IMR-90 (cell line): ENCODE data around the gene ANKDD1A. TPM values are rescaled to one million over a fixed set of nuclear protein-coding genes. Genes with fewer than 3 reads are reported as not detected.

ENCODE experiments used
- ATAC-seq: fragments of 200-7000 bp; cut with Tn5 transposase; 2 replicates; pipeline ENCODE4 v1.9.1; 2020; ENCODE audit warnings: low read depth, mild to moderate bottlenecking, moderate library complexity
- BruUV-seq: library from RNA; stranded (reverse); fragments of 400-500 nt; replicated peaks from 2 replicates; lab custom pipeline; 2021; lab: Mats Ljungman, UMichigan
- CTCF ChIA-PET: fragments of 300-600 bp; formaldehyde crosslinking; extraction: SDS; loops from one replicate; lab custom pipeline; 2021; ENCODE audit warnings: antibody characterized with exemption; lab: Yijun Ruan, JAX
- POLR2A ChIA-PET: fragments of 300-600 bp; sonication (Branson Sonifier 250); formaldehyde crosslinking; loops from one replicate; lab custom pipeline; 2022; ENCODE audit warnings: antibody characterized with exemption; ENCODE audit not compliant: unreplicated experiment; lab: Charles Lee
- DNase-seq: peaks from one replicate; pipeline ENCODE4 v3.0.0; 2013
- H2AFZ ChIP-seq: replicated peaks from 2 replicates; pipeline ENCODE3; 2013; ENCODE audit warnings: low read length, mild to moderate bottlenecking; ENCODE audit not compliant: poor library complexity
- H2AK5ac ChIP-seq: 2 replicates; pipeline ENCODE4 v1.6.1; 2013; ENCODE audit warnings: low read depth, low read length, inconsistent platforms
- H2AK9ac ChIP-seq: replicated peaks from 2 replicates; pipeline ENCODE3; 2013; ENCODE audit warnings: mild to moderate bottlenecking, low read depth, low read length, moderate library complexity; ENCODE audit not compliant: poor library complexity
- H2BK120ac ChIP-seq: 2 replicates; pipeline ENCODE4 v1.6.1; 2013; ENCODE audit warnings: low read depth, low read length, inconsistent platforms
- H2BK15ac ChIP-seq: 3 replicates; pipeline ENCODE4 v1.6.1; 2013; ENCODE audit warnings: low read depth, low read length, inconsistent platforms
- H2BK20ac ChIP-seq: 2 replicates; pipeline ENCODE4 v1.6.1; 2013; ENCODE audit warnings: low read depth, mild to moderate bottlenecking, inconsistent platforms, low read length, moderate library complexity
- H2BK5ac ChIP-seq: 2 replicates; pipeline ENCODE4 v1.6.1; 2013; ENCODE audit warnings: mild to moderate bottlenecking, low read depth, low read length, inconsistent platforms; ENCODE audit not compliant: poor library complexity, severe bottlenecking
- H3K14ac ChIP-seq: replicated peaks from 2 replicates; pipeline ENCODE4 v1.6.1; 2013; ENCODE audit warnings: low read depth, low read length, inconsistent platforms
- H3K18ac ChIP-seq: 2 replicates; pipeline ENCODE4 v1.6.1; 2013; ENCODE audit warnings: low read depth, low read length, control low read depth
- H3K23ac ChIP-seq: 2 replicates; pipeline ENCODE4 v1.6.1; 2013; ENCODE audit warnings: low read depth, low read length, inconsistent platforms
- H3K27ac ChIP-seq: 2 replicates; pipeline ENCODE4 v1.5.1; 2013; ENCODE audit warnings: mild to moderate bottlenecking, control low read depth, low read length; ENCODE audit not compliant: insufficient read depth
- H3K27me3 ChIP-seq: 2 replicates; pipeline ENCODE4 v1.6.1; 2013; ENCODE audit warnings: low read length; ENCODE audit not compliant: control insufficient read depth, insufficient read depth
- H3K36me3 ChIP-seq: 2 replicates; pipeline ENCODE4 v1.6.1; 2013; ENCODE audit warnings: low read length, mixed read lengths; ENCODE audit not compliant: control insufficient read depth, insufficient read depth
- H3K4ac ChIP-seq: 2 replicates; pipeline ENCODE4 v1.6.1; 2013; ENCODE audit warnings: low read depth, low read length, inconsistent platforms
- H3K4me1 ChIP-seq: 2 replicates; pipeline ENCODE4 v1.6.1; 2013; ENCODE audit warnings: low read length, mixed read lengths; ENCODE audit not compliant: control insufficient read depth, insufficient read depth
- H3K4me2 ChIP-seq: 2 replicates; pipeline ENCODE4 v1.6.1; 2013; ENCODE audit warnings: low read depth, mild to moderate bottlenecking, control low read depth, low read length, moderate library complexity
- H3K4me3 ChIP-seq: 2 replicates; pipeline ENCODE4 v1.5.1; 2013; ENCODE audit warnings: low read depth, mild to moderate bottlenecking, control low read depth, low read length, moderate library complexity; ENCODE audit not compliant: insufficient read depth
- H3K56ac ChIP-seq: 2 replicates; pipeline ENCODE4 v1.6.1; 2013; ENCODE audit warnings: low read length, inconsistent platforms; ENCODE audit not compliant: insufficient read depth; ENCODE audit errors: extremely low read depth
- H3K79me1 ChIP-seq, 2 experiments: 2 replicates each; pipeline ENCODE4 v1.6.1; 2013; ENCODE audit warnings: low read length in 2 of 2, inconsistent platforms in 1 of 2, low read depth in 1 of 2
- H3K9ac ChIP-seq: 2 replicates; pipeline ENCODE4 v1.6.1; 2013; ENCODE audit warnings: low read depth, low read length, control low read depth
- H3K9me1 ChIP-seq: 2 replicates; pipeline ENCODE4 v1.6.1; 2013; ENCODE audit warnings: low read length, inconsistent platforms; ENCODE audit not compliant: insufficient read depth
- H3K9me3 ChIP-seq: 2 replicates; pipeline ENCODE4 v1.6.1; 2013; ENCODE audit warnings: low read length; ENCODE audit not compliant: control insufficient read depth, insufficient read depth
- H4K20me1 ChIP-seq: 2 replicates; pipeline ENCODE4 v1.6.1; 2013; ENCODE audit warnings: low read length, inconsistent platforms; ENCODE audit not compliant: insufficient read depth
- H4K5ac ChIP-seq: 2 replicates; pipeline ENCODE4 v1.6.1; 2013; ENCODE audit warnings: mild to moderate bottlenecking, low read depth, low read length, control low read depth
- H4K8ac ChIP-seq, 2 experiments: 2 replicates each; pipeline ENCODE4 v1.6.1; 2013; ENCODE audit warnings: low read depth in 2 of 2, low read length in 2 of 2, control low read depth in 1 of 2, inconsistent platforms in 1 of 2
- H4K91ac ChIP-seq: 2 replicates; pipeline ENCODE4 v1.6.1; 2013; ENCODE audit warnings: low read depth, low read length, inconsistent platforms; ENCODE audit not compliant: insufficient read depth
- BHLHE40 ChIP-seq: fragments of 150-350 bp; IDR thresholded peaks from 2 replicates; pipeline ENCODE4 v1.6.1; 2016; ENCODE audit warnings: mild to moderate bottlenecking, low read depth, low read length
- CEBPB ChIP-seq: IDR thresholded peaks from 2 replicates; pipeline ENCODE4 v1.6.1; 2012; ENCODE audit warnings: low read depth, low read length, improper control_type of control experiment
- CHD1 ChIP-seq: IDR thresholded peaks from 2 replicates; pipeline ENCODE4 v1.6.1; 2012; ENCODE audit warnings: low read depth, low read length, improper control_type of control experiment
- CTCF ChIP-seq: conservative IDR thresholded peaks from 2 replicates; pipeline ENCODE4 v1.5.1; 2012; ENCODE audit warnings: mild to moderate bottlenecking, low read depth, low read length, improper control_type of control experiment
- MAFK ChIP-seq: IDR thresholded peaks from 2 replicates; pipeline ENCODE4 v1.6.1; 2012; ENCODE audit warnings: low read depth, low read length, improper control_type of control experiment
- MAZ ChIP-seq: IDR thresholded peaks from 2 replicates; pipeline ENCODE4 v1.6.1; 2012; ENCODE audit warnings: low read depth, mild to moderate bottlenecking, low read length, improper control_type of control experiment, moderate library complexity, borderline replicate concordance
- POLR2A ChIP-seq: IDR thresholded peaks from 2 replicates; pipeline ENCODE4 v1.6.1; 2012; ENCODE audit warnings: mild to moderate bottlenecking, low read depth, low read length
- RAD21 ChIP-seq: IDR thresholded peaks from 2 replicates; pipeline ENCODE4 v1.6.1; 2012; ENCODE audit warnings: low read length, improper control_type of control experiment
- RCOR1 ChIP-seq: IDR thresholded peaks from 2 replicates; pipeline ENCODE4 v1.6.1; 2012; ENCODE audit warnings: mild to moderate bottlenecking, low read length, improper control_type of control experiment; ENCODE audit not compliant: insufficient replicate concordance
- SMC3 ChIP-seq: fragments of 150-350 bp; IDR thresholded peaks from 2 replicates; pipeline ENCODE4 v1.6.1; 2016; ENCODE audit warnings: low read depth, mild to moderate bottlenecking, antibody characterized with exemption, low read length, moderate library complexity
- WGBS, 2 experiments: methylation state at CpG; one replicate each; pipeline versions ENCODE4 v1.1.5 to v1.1.7; 2013; ENCODE audit warnings: missing lambda C conversion rate in 2 of 2; ENCODE audit not compliant: insufficient read length in 1 of 2; ENCODE audit errors: extremely low coverage in 2 of 2; 5-methylcytosine and 5-hydroxymethylcytosine counted together
- dilution Hi-C: fragments of 300-500 bp; cut with HindIII; formaldehyde crosslinking; loops from one replicate; pipeline ENCODE4 v1.14.3; 2018; ENCODE audit warnings: low sequenced_read_pairs; ENCODE audit not compliant: unreplicated experiment
- in situ Hi-C: fragments of 300-500 bp; cut with MboI; formaldehyde crosslinking; loops from 3 replicates; pipeline ENCODE4 v1.14.3; 2019; ENCODE audit warnings: low sequenced_read_pairs, inconsistent platforms, mixed read lengths
- intact Hi-C: fragments of 100-400 bp; cut with micrococcal nuclease; formaldehyde crosslinking; loops from 2 replicates; pipeline ENCODE4 v1.10.0; 2022
- polyA plus RNA-seq, 3 experiments: library from polyadenylated mRNA; depleted of rRNA; stranded (reverse); fragments of >200 nt; gene quantifications; 2 replicates each; pipeline ENCODE4 v1.2.3, GENCODE V29; 2012; ENCODE audit warnings: low replicate concordance in 1 of 3
- total RNA-seq: library from RNA; depleted of rRNA; stranded (reverse); fragments of >200 nt; gene quantifications from 2 replicates; pipeline ENCODE4 v1.2.3, GENCODE V29; 2012

The ANKDD1A gene
- total and polyA plus RNA-seq, 2 of the 4 experiments (the other 2 are of a cell fraction): 3.6 to 4.9 TPM

GRCh38 chr15:64990168-64990470 is 78.4 kb downstream of the ANKDD1A start:
- H4K8ac ChIP-seq: peak overlapping the region; percentile 61 to 96
- no peaks in the 10 kb centered on the region; the same call in none of the 2 replicates for H4K20me1 ChIP-seq
- H3K27me3 ChIP-seq: no peaks in the 10 kb centered on the region
- peak overlapping the region; percentile 49 for H3K18ac ChIP-seq
- peak overlapping the region; percentile 82 for H3K14ac ChIP-seq
- peak overlapping the region; percentile 73 for H3K56ac ChIP-seq
- peaks cover 5% of the 10 kb centered on the region for H3K4me1 ChIP-seq
- H4K5ac ChIP-seq: peak overlapping the region; percentile 28
- in situ Hi-C loops (no loop called here), dilution Hi-C loops (no loop called here), intact Hi-C loops (no loop called here)
- H2AFZ ChIP-seq: peak overlapping the region; percentile 97
- peak overlapping the region; percentile 51 for H3K4me3 ChIP-seq
- H2AK9ac ChIP-seq: peak overlapping the region; percentile 96
- H3K9me3 ChIP-seq: no peaks in the 10 kb centered on the region
- H3K79me1 ChIP-seq: peaks cover 3 to 41% of the 10 kb centered on the region in 2 experiments; a peak in 3 of 4 replicates
- peak overlapping the region; percentile 52 for H3K23ac ChIP-seq
- peak overlapping the region; percentile 76 for H3K4ac ChIP-seq
- H3K4me2 ChIP-seq: peak overlapping the region; percentile 38
- H2BK120ac ChIP-seq: peak overlapping the region; percentile 7
- DNase-seq: no peak
- no peaks in the 10 kb centered on the region for H3K36me3 ChIP-seq
- peak; percentile 7 for ATAC-seq
- peak overlapping the region; percentile 59; the same call in 1 of the 3 replicates for H2BK15ac ChIP-seq
- CTCF ChIA-PET: no interaction called here
- peak overlapping the region; percentile 19; the same call in 1 of the 2 replicates for H2BK20ac ChIP-seq
- H3K27ac ChIP-seq: peak overlapping the region; percentile 51
- no TSS peak for BruUV-seq
- peak overlapping the region; percentile 73 for H2BK5ac ChIP-seq
- POLR2A ChIA-PET: no interaction called here
- no CpG with 5 or more reads among the region's 9 CpGs for WGBS, 2 experiments
- peak overlapping the region; percentile 10; the same call in 1 of the 2 replicates for H2AK5ac ChIP-seq
- peak overlapping the region; percentile 47 for H3K9ac ChIP-seq
- H4K91ac ChIP-seq: peak overlapping the region; percentile 72
- TF ChIP-seq RAD21 (no peak), CEBPB (no peak), SMC3 (no peak), CHD1 (no peak), RCOR1 (no peak), POLR2A (no peak), MAFK (no peak), MAZ (no peak), BHLHE40 (no peak), CTCF (no peak)
- peaks cover 6% of the 10 kb centered on the region for H3K9me1 ChIP-seq
